Stimulated activated CD8-positive, alpha-beta memory T cell treated with anti-CD3 and anti-CD28 coated beads, Interleukin-12 subunit alpha, Interleukin-12 subunit beta, amount 100 ng/mL, for 24 hours (primary cell): ENCODE results near the gene MCTP1.

Source experiments
- DNase-seq: peaks from one replicate; pipeline ENCODE4 v3.0.0-alpha.2; 2020; ENCODE audit errors: extremely low read depth

MCTP1 gene

DNA sequence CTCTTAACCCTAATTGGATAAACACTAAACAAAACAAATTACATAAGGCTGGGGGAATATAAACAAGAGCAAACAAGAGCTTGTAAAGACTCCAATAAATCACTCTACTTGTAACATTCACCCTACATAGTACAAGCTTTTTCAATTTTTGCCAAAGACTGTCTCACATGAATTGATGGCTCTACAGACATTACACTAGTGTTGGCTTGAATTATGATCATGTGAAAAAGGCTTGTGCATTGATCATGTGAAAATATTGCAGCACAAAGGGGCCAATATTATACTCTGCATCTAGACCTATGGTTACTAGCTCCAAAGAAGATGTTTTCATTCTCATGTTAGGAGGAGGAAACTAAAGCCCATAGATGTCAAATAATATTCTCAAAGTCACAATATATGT lies 212.6 kb downstream of the MCTP1 start:
- DNase-seq = no peak

DNA sequence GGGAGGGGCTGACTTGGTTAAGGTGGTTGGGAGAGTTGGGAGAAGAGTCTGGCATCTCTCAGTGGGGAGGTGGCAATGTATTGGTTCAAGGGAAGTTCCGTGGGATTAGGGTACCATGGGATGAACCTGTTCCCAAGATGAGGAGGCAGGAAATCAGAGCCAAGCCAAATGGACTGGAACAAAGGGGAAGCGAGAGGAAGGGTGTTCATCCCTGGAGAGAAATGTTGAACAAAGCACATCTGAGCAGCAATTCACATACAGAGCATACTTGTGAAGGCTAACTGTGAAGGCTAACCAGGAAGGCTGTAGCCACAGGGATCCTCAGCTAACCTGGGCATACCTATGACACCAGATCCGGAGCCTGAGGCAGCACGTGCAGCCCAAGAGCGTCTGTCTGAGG lies 214.0 kb downstream of the MCTP1 start:
- DNase-seq = no peak

DNA sequence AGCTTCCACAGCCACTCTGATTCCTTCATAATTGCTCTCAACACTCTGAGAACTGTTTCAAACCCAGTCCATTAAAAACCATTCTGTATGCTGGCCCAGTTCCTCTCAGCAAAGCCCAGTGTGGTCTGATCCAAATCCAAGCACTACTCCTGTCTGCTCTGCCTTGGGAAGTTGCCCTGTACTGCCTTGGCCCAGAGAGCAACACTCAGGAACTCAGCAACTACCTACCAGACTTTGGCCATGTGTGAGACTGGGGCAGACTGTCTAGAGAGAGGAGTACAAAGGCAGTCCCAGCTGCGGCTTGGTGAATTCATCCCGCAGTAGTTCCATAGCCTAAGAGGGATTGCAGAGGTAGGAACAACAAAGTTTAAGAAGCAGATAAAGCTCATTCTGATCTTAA lies 214.4 kb downstream of the MCTP1 start:
- no peak for DNase-seq

DNA sequence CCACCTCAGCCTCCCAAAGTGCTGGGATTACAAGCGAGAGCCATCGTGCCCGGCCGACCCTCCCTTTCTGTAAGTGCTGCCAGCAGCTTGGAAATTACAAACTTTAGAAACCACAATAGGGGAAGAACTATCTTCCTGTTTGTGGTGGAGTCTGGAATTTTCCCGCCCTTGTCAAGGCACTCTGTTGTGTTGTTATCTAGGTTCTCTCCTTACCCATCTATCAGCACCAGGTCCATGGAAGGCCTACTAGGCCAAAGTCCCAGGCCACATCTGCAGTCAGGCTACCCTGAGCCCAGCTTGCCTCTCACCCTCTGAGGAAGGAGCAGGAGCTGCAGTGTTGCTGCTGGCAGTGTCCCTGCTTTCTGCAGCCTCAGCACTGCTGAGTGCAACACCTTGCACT lies 214.9 kb downstream of the MCTP1 start:
- no peak for DNase-seq

DNA sequence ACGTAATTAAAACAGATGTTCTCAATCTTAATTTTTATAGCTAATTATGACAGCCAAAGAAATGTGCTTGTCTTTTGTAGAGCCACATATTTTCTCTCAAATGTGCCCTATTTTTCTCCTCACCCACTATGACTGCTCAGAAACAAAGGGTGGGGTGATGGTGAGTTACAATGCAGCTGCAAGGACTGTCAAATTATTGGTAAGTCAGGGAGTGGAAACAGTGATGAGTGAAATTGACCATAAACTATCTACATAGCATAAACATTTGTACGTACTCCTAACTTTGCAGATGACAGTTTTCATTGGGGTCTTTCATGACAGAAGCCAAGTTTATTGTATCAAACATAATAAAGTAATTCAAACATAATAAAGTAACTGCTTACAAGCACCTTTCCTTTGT lies 215.9 kb downstream of the MCTP1 start:
- DNase-seq = no peak

DNA sequence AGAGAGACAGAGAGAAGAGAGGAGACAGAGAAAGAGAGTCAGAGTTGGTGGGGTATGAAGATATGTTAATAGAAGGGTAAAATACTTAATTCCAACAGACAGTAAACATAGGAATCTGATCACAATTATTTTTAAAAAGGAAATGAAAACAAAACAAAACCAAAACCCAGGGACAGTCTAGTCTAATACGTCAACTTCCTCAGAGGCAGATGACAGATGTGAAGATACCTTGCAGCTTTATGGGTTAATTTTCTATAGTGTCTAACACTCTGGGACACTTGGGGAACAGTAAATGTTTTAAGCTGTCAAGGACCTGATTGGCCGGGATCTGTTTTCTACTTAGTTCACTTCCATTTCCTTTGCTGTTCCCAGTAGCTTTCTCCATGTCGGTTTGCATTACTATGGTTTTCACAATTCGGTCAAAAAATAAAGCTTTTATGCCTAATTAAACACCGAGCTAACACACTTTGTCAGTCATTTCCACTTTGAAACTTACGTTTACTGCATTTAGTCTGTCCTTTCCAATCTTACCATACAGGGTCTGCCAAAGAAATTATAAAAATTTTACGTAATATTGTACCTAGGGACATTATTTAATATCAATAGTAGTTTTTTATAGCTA lies 216.5 kb downstream of the MCTP1 start:
- no peak for DNase-seq

DNA sequence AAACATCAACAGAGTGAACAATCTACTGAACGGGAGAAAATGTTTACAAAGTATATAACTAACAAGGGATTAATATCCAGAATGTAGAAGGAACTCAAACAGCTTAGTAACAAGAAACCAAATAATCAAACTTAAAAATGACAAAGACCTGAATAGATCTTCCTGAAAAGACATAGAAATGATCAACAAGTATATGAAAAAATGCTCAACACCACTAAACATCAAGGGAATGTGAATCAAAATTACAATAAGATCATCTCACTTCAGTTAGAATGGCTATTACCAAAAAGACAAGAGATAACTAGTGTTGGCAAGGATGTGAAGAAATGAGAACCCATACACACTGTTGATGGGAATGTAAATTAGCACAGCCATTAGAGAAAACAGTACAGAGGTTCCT lies 218.8 kb downstream of the MCTP1 start:
- no peak for DNase-seq

DNA sequence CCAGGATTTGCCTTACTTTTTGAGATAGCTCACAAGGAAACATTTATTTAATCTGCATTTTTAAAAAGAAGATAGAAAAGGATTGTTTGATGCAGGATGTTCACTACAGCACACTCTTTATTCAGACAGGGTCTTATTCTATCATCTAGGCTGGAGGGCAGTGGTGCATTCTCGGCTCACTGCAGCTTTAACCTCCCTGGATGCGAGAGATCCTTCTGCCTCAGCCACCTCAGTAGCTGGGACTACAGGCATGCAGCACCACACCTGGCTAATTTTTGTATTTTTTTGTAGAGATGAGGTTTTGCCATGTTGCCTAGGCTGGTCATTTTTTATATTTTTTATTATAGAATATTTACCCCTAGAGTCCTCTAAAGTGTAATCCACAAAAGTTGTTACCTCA lies 221.4 kb downstream of the MCTP1 start:
- no peak for DNase-seq

DNA sequence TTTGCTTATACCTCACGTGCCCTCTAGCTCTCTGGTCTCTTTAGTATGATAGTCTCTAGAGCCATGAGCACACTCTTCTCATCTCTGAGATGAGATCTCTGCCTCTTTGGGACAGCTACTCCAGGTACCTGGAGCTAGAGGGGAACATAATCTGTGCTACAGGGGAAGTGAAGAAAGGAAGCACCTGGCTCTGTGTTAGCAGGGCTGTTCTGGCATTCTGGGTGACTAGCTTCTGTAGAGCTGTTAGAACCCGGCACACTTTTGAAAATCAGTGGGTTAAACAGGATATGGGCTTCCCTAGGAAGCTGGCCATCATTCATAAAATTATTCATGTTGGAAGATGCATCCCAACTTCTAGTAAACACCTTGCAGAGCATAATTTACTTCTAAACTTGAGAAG lies 224.8 kb downstream of the MCTP1 start:
- DNase-seq = no peak

DNA sequence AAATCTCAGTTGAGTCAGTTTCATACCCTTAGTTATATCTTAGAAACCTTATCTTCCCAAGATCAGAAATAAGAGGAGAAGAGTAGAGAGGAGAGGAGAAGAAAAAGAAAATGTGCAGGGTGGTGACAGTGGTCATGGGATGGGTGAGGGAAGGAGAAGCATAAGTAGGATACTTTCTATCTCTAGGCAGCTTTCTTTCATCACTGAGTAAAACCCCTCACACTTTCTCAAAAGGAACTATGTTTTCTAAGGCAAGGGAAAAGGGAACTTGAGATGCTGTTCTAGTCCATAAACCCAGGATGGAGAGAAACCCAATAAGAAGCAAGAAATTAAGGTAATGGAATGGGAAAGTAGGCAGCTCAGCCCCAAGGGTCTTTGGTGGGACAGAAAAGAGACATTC lies 225.3 kb downstream of the MCTP1 start:
- DNase-seq = no peak

DNA sequence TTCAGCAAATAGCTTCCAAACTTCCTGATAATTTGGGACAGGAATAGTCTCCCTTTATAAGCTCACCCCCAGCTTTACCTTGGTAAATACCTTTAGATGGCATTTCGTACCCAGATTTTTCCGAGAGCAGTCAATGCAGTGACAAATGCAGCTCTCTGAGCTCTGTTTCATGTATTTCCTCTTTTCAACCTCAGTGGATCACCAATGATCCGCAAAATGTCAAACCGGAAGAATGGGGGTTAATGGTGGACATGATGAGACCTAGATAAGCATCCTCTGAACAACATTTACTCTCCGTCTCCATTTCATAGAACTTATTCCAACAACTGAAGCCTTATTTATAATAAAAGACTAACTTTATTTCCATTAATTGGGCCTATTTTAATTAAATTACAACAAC lies 227.3 kb downstream of the MCTP1 start:
- no peak for DNase-seq

DNA sequence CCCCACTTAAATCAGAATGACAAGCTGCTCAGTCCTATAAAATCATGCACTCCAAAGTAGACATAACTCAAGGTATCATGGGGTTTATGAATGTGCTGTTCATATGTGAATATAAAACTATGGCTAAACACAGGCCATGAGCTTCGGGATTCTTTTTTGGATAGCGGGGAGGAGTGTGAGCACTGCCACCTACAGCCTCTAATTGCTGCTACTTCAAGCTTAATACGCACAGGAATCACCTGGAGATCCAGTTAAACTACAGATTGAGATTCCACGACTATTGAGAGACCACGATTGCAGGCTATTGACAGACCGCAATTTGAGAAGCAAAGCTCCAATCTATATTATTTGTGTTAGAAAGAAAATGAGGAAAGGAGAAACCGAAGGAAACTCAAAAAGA lies 231.6 kb downstream of the MCTP1 start:
- no peak for DNase-seq

DNA sequence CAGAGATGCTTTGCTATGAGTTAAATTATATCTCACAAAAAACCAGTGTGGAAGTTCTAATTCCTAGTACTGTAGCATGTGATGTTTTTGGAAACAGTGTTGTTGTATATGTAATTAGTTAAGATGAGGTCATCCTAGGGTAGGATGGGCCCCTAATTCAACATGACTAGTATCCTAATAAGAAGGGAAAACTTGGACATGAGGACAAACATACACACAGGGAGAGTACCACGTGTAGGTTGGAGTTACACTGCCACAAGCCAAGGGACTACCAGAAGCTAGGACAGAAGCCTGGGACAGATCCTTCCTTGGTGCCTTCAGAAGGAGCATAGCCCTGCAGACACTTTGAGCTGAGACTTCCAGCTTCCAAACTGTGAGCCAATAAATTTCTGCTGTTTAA lies 234.2 kb downstream of the MCTP1 start:
- DNase-seq = no peak

DNA sequence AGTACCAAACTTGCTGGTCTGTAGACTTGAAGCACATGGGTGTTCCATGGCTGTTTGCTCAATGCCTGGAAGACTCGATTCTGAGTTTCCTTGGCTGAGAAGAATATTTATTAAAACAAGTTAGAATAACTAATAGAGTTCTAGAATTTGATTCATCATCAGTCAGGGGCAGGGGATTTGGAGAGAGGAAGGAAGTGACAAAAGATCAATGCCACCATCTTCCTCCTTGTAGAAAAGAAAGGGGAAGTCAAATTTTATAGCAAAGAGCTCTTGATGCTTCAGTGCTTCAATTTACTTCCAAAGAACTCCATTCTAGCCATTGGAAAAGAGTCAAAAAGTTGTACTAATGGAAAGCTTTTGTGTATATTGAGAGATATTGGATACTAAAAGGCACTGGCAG lies 236.3 kb downstream of the MCTP1 start:
- no peak for DNase-seq

DNA sequence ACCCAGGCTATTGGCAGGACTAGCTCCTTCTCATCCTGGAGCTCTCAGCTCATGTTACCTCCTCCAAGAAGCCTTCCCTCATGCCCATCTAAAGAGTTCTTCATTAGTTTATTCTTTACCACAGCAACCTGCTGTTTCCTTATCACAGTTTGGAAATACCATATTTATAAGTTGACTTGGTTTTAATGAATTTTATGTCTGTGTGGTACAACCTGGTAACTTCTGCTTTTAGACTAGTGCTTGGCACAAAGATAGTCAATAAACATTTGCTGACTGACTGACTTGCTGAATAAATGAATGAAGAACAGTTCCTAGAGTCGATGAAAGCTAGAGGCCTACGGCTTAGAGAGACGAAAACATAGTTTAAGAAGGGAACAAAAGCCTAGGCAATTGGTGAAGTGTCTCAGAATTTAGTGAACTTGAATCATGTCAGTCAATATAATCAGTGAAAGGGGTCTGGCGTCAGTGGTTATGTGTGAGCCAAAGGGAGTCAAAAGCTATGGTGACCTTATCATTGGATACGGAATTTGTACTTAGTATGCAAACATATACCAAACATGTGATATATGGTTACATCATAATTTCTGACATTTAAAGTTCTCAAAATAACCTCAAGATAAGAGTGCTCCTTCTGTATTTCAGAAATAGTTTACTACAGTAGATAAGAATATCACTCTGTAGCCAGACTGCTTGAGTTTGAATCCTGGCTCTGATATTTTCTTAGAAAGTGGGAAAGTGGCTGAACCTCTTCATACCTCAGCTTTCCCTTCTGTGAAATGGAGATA lies 239.5 kb downstream of the MCTP1 start:
- DNase-seq = no peak

DNA sequence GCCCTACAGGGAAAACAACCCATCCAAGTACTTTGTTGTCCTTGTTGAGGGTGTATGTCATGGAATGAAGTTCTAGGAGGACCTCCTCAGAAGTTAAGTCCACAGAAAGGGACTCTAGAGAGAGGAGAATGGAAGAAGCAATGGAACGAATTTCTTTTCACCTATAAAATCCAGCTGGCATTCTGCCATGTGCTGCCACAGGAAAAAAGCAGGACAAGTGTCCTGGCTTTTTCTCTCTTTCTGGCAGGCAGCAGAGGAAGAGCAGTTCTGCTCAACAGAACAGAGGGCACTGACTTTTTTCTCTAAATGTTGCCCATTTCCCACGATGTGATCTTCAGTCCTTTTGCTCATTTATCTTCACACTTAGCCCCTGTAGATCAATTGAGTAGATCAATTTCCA lies 240.8 kb downstream of the MCTP1 start:
- DNase-seq = no peak

DNA sequence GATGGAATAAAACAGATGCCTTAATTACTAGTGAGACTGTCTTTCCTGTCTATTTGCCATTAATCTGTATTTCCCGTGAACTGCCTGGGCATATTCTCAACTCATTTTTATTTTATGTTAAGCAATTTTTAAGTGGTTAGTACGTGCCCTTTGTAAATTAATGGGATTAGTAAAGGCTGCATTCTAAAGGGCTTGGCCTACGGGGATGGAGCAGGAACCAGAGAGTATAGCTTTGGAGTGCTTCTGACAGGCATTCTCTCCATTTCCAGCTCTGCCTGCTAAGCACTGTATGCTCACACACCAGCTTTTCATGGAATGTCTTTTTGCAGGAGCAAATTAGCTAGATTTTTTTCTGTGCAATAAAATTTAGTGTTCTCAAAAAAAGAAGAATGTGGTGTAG lies 241.2 kb downstream of the MCTP1 start:
- no peak for DNase-seq

DNA sequence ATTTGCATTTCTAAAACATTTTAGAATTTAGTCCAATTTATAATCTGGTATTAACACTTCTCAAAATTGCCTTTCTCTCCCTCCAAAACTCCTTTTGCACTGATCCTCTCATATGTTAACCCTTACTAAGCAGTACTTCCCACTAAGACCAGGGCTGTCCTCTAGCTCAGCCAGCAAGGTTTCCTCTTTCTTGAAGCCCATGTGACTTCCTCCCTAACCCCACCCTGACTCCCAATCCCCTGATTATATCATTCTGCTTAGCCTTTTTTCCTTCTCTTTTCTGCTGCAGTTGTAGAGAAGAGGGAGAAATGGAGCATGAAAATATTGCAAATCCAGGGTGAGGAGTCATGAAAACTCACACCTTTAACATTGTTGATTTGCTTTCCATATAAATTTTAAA lies 241.7 kb downstream of the MCTP1 start:
- DNase-seq = no peak

DNA sequence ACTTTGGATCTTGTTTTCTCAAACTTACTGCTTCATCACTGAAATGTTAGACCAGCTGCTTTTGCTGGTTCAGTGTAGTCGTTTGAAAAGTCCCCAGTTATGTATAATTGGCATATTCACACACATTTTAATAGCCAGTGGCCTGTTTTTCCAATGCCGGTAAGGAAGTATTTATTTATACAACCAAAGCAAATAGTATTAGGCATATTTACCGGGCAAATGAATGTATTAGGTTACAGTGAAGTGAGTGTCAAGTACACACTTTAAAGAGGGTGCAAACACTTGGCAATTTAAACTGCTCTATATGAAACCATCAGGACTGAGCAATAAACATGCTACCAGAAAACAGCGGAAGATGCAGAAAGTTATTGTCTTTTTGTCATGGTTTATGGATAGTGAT lies 242.9 kb downstream of the MCTP1 start:
- no peak for DNase-seq

DNA sequence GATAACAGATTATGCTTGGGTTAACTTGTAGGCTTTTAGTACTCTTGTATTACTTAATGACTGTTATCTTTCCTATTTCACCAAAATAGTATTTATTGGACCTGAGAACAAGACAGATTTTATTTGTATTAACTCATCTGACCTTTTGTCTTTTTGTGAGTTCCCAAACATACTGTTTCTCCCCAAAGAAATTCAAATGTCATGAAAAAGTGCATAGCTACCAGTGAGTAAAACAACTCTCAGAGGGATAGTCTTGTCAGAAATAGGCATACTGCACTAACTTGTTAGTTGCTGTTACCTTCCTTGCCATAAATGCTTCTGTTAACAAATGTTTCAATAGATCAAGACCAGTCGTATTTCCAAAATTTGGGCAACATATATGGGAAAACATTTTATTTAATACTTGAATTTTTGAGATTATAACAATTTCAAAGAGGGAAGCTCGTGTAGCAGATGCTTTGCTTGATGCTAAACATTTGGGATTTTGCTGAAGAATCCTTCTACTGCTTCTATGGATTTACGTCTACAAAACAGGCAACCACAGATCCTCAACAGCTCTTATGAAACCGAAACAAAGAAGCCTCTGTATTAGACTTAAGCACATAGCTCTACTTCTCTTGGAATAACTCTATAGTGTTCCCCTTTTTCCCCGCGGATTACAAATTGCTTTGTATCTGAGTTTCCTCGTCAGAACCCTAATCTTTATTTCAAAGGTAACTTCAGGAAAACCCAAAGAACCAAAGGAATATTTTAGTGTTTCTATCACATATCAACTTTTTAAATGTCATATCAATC lies 248.8 kb downstream of the MCTP1 start:
- DNase-seq = no peak

DNA sequence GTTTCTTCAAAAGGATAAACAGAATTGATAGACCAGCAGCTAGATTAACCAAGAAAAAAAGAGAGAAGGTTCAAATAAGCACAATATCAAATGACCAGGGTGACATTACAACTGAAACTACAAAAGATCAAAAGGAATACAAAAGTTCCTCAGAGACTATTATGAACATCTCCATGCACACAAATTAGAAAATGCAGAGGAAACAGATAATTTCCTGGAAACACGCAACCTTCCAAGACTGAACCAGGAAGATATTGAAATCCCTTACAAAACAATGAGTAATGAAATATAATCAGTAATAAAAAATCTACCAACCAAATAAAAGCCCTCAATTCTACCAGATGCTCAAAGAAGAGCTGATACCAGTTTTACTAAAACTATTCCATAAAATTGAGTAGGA lies 252.1 kb downstream of the MCTP1 start:
- DNase-seq = no peak

DNA sequence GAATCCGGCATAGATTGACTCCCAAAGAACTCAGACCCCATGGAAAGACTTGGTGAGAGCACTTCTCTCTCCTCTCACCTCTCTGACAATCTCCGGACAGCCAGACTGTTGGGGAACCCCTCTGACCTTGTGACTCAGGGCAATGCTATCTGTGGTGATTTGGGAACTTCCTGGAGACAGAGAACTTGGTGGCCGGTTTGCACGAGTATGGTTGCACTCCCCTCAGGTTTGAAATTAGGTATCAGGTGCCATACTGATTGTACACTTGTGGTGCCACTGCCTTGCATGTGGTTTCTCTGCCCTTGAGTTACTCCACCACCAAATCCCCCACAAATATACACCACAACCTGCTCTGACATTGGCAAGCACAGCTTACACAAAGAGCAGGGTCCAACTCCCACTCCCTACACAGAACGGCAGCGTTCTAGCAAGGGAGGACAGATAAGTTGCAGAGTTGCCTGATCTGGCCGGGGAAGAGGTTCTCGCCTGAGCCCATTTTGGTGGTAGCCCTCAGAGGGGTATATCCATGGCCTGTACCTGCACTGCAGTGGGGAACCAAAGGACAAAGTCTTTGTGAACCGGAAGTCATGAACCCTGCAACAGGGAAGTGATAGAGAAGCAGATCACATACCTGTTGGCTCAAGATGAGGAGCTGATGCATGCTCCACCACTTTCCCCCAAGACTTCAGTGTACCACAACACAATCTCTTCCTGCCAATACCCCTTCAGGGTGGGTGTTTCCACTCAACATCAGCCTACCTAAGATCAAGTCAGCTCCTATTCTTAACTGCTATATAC lies 255.1 kb downstream of the MCTP1 start:
- DNase-seq = no peak
